GM12892 (cell line): ENCODE results near the gene PRR36.

ENCODE experiments used
- POLR2A ChIP-seq: IDR thresholded peaks from 2 replicates; pipeline ENCODE4 v1.6.1; 2011; ENCODE audit warnings: low read depth, low read length, control low read depth
- TAF1 ChIP-seq: IDR thresholded peaks from 2 replicates; pipeline ENCODE4 v1.6.1; 2011; ENCODE audit warnings: low read depth, mild to moderate bottlenecking, control low read depth, low read length, borderline replicate concordance

DNA sequence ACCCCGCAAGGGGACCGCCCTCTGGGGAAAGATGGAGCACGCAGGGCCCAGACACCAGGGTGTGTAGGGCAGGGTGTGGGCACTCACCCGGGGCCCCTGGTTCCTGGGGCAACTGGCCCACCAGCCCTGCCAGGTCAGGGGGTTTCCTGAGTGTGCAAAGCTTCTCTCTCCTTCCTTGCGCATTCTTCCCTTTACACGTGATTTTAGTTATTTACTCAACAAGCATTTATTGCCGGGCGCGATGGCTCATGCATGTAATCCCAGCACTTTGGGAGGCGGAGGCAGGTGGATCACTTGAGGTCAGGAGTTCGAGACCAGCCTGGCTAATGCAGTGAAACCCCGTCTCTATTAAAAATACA, 20.4 kb downstream of the PRR36 start:
- no peak for TF ChIP-seq POLR2A
- no peak for TF ChIP-seq TAF1
